Panc1 (cell line): ENCODE data around the gene ARHGAP45. TPM values are rescaled to one million over a fixed set of nuclear protein-coding genes. Genes with fewer than 3 reads are reported as not detected.

Experiments used
- ATAC-seq: fragments of 200-7000 bp; cut with Tn5 transposase; 2 replicates; pipeline ENCODE4 v1.9.1; 2020; ENCODE audit warnings: mild to moderate bottlenecking, moderate library complexity
- BruUV-seq: library from RNA; stranded (reverse); fragments of 400-500 nt; replicated peaks from 2 replicates; lab custom pipeline; 2021; lab: Mats Ljungman, UMichigan
- CTCF ChIA-PET: fragments of 300-600 bp; sonication (Branson Sonifier 250); formaldehyde crosslinking; loops from one replicate; lab custom pipeline; 2022; ENCODE audit warnings: antibody characterized with exemption; lab: Charles Lee
- POLR2A ChIA-PET: fragments of 300-600 bp; sonication (Branson Sonifier 250); formaldehyde crosslinking; loops from one replicate; lab custom pipeline; 2022; ENCODE audit warnings: antibody characterized with exemption; lab: Charles Lee
- DNase-seq: peaks from one replicate; pipeline ENCODE4 v3.0.0-alpha.2; 2010; ENCODE audit warnings: low read depth, low spot score
- H3K27ac ChIP-seq: 2 replicates; pipeline ENCODE4 v1.5.1; 2011; ENCODE audit warnings: mild to moderate bottlenecking, low read length, inconsistent platforms
- H3K27me3 ChIP-seq: fragments of 200-500 bp; sonication (Bioruptor generic); 2 replicates; pipeline ENCODE4 v1.6.0; 2014; ENCODE audit warnings: low read length, inconsistent platforms; ENCODE audit not compliant: control insufficient read depth, insufficient read depth
- H3K36me3 ChIP-seq: fragments of 200-500 bp; sonication (Bioruptor generic); 2 replicates; pipeline ENCODE4 v1.5.1; 2014; ENCODE audit warnings: inconsistent platforms, mild to moderate bottlenecking, low read length, moderate library complexity; ENCODE audit not compliant: control insufficient read depth, insufficient read depth
- H3K4me1 ChIP-seq: 2 replicates; pipeline ENCODE4 v1.5.1; 2011; ENCODE audit warnings: inconsistent platforms, mild to moderate bottlenecking, low read length, moderate library complexity; ENCODE audit not compliant: control insufficient read depth, insufficient read depth
- H3K4me3 ChIP-seq, 2 experiments: 2 replicates each; pipeline ENCODE4 v1.5.1; 2011 to 2012; ENCODE audit warnings: low read depth in 2 of 2, low read length in 2 of 2, mild to moderate bottlenecking in 2 of 2, inconsistent platforms in 1 of 2, moderate library complexity in 1 of 2
- H3K9me3 ChIP-seq: fragments of 200-500 bp; sonication (Bioruptor generic); 2 replicates; pipeline ENCODE4 v1.5.1; 2014; ENCODE audit warnings: low read depth, mild to moderate bottlenecking, inconsistent platforms, low read length, moderate library complexity; ENCODE audit not compliant: control insufficient read depth, insufficient read depth
- CTCF ChIP-seq: fragments of 450-650 bp; IDR thresholded peaks from 2 replicates; pipeline ENCODE4 v1.5.1; 2017; ENCODE audit warnings: mild to moderate bottlenecking
- POLR2AphosphoS5 ChIP-seq: IDR thresholded peaks from 2 replicates; pipeline ENCODE4 v1.6.1; 2012; ENCODE audit warnings: mild to moderate bottlenecking, low read depth, low read length, moderate library complexity
- REST ChIP-seq, 2 experiments: IDR thresholded peaks; 2 replicates each; pipeline ENCODE4 v1.6.1; 2011 to 2012; ENCODE audit warnings: low read depth in 2 of 2, control low read depth in 1 of 2, low read length in 1 of 2, mild to moderate bottlenecking in 1 of 2, moderate library complexity in 1 of 2; ENCODE audit not compliant: insufficient read depth in 1 of 2
- SIN3A ChIP-seq: IDR thresholded peaks from 2 replicates; pipeline ENCODE4 v1.6.1; 2012; ENCODE audit warnings: low read depth, mild to moderate bottlenecking, low read length, moderate library complexity, borderline replicate concordance; ENCODE audit not compliant: insufficient read depth
- TCF7L2 ChIP-seq: IDR thresholded peaks from 2 replicates; pipeline ENCODE4 v1.6.1; 2011; ENCODE audit warnings: mild to moderate bottlenecking, low read depth, low read length, inconsistent platforms
- in situ Hi-C: cut with HindIII; loops from 2 replicates; pipeline ENCODE4 v1.10.0; 2016; ENCODE audit warnings: low sequenced_read_pairs, low pct_unique_long_range_greater_than_20kb
- intact Hi-C: fragments of 100-400 bp; cut with micrococcal nuclease; formaldehyde crosslinking; loops from one replicate; pipeline ENCODE4 v1.10.0; 2022; ENCODE audit not compliant: unreplicated experiment
- total RNA-seq: library from RNA; stranded (reverse); gene quantifications from one replicate; pipeline ENCODE4 v1.2.1, GENCODE V29; 2021; ENCODE audit not compliant: unreplicated experiment

Gene ARHGAP45
- total RNA-seq, 1 experiment from 2014 or later = 27.8 TPM

GRCh38 chr19:1018932-1019615, 47.9 kb upstream of the ARHGAP45 start:
- ChIA-PET CTCF (interaction anchor here (0.6 to 0.7 kb wide), 2 partner anchors 14 to 87 kb away, joined by 3 read pairs; no protein-coding TSS in a partner anchor), POLR2A (interaction anchor here (0.7 to 1.0 kb wide), 3 partner anchors 34 to 220 kb away, joined by 3 to 7 read pairs (median 3); no protein-coding TSS in a partner anchor)
- Histone ChIP-seq H3K27me3 (no peaks in the 10 kb centered on the region), H3K36me3 (no peaks in the 10 kb centered on the region; the same call in 1 of the 2 replicates), H3K27ac (peak overlapping the region; percentile 84), H3K4me1 (peaks cover 20% of the 10 kb centered on the region), H3K9me3 (no peaks in the 10 kb centered on the region), H3K4me3 (peak overlapping the region; percentile 55 to 75)
- ATAC-seq (no peak), DNase-seq (no peak)
- no peak for TF ChIP-seq TCF7L2
- no peak for TF ChIP-seq CTCF
- no peak for TF ChIP-seq SIN3A
- no peak for TF ChIP-seq REST (IDR thresholded peaks at IDR 0.05; ENCODE audit: insufficient read depth in 1 of 2, low read depth in 2 of 2, low read length in 1 of 2)
- TF ChIP-seq POLR2AphosphoS5 = no peak
- no TSS peak for BruUV-seq
- intact Hi-C loops = no loop called here
- in situ Hi-C loops = no loop called here

DNA sequence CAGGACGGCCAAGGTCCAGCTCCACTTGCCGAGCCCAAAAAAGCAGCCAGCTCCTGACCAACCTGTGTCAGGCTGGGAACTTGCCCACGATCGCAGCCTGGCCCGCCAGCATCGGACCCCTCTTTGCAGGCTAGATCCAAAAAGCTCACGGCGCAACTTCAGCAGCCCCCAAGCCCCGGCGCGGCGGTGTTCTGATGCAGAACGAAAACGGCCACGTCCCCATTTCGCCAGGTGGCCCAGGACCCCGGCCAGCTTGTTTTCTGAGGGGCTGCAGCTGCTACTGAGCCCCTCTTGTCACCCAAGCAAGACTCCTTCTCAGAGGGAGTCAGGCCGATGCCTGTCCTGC, 47.4 kb upstream of the ARHGAP45 start:
- H3K9me3 ChIP-seq = no peaks in the 10 kb centered on the region
- in situ Hi-C loops (no loop called here), intact Hi-C loops (no loop called here)
- DNase-seq (no peak), ATAC-seq (no peak)
- TF ChIP-seq POLR2AphosphoS5 (no peak), CTCF (no peak), REST (IDR thresholded peaks at IDR 0.05; ENCODE audit: insufficient read depth in 1 of 2, low read depth in 2 of 2, low read length in 1 of 2) (no peak), TCF7L2 (no peak), SIN3A (no peak)
- BruUV-seq = no TSS peak
- H3K4me3 ChIP-seq = peak overlapping the region; percentile 55 to 75
- peaks cover 20% of the 10 kb centered on the region for H3K4me1 ChIP-seq
- CTCF ChIA-PET = interaction anchor here (0.6 to 0.7 kb wide), 2 partner anchors 14 to 86 kb away, joined by 3 read pairs; no protein-coding TSS in a partner anchor
- POLR2A ChIA-PET = interaction anchor here (0.7 to 1.0 kb wide), 3 partner anchors 35 to 221 kb away, joined by 3 to 7 read pairs (median 3); no protein-coding TSS in a partner anchor
- H3K27me3 ChIP-seq = no peaks in the 10 kb centered on the region
- H3K27ac ChIP-seq = peak overlapping the region; percentile 84
- no peaks in the 10 kb centered on the region; the same call in 1 of the 2 replicates for H3K36me3 ChIP-seq
